ENCODE measurements around the gene DACT3.

DNA sequence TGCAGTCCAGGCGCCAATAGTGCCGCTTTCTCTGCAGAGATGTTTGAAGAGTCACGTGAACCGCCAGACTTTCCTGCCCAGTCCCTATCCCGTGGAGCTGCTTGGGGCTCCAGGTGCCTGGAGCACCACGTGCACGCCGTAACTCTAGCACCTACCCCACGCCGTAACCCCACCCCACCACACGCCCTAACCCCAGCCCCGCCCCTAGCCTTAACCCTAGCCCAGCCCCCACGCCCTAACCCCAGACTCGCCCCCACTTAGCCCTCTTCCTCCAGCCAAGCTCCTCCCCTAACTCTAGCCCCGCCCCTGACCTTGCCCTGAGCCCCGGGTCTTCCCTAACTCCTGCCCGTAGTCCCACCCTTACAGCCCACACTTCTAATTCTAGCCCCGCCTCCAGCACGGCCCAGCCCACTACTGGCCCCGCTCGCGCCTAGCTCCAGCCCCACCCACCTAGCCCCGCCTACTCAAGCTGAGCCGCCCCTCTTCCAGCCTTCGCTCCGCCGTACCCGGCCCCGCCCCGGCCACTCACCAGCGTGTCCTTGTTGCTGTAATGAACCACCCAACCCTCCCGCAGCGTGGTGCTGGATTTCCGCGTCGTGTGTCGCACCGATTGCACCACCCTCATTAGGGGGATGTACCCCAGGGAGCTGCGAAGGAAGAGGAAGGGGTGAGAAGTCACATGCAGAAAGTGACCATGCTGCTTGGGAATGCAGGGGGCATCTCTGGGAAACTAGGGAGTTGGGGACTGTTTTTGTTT, 36.4 kb upstream of the DACT3 start:
- TF ChIP-seq CTCF (IDR thresholded peaks at IDR 0.05) (no peak), SIN3A (IDR thresholded peaks at IDR 0.05; ENCODE audit: borderline replicate concordance, insufficient read depth, low read depth, low read length) (no peak), POLR2AphosphoS5 (IDR thresholded peaks at IDR 0.05; ENCODE audit: low read depth, low read length) (no peak), REST (IDR thresholded peaks at IDR 0.05; ENCODE audit: insufficient read depth in 1 of 2, low read depth in 2 of 2, low read length in 1 of 2) (no peak), TCF7L2 (IDR thresholded peaks at IDR 0.05; ENCODE audit: low read depth, low read length) (no peak)
